PFSK-1 (cell line): ENCODE measurements around the gene LUM.

Source experiments
- POLR2AphosphoS5 ChIP-seq: IDR thresholded peaks from 2 replicates; pipeline ENCODE4 v1.6.1; 2012; ENCODE audit warnings: low read depth, mild to moderate bottlenecking, control low read depth, low read length, moderate library complexity
- TAF1 ChIP-seq: IDR thresholded peaks from 2 replicates; pipeline ENCODE4 v1.6.1; 2012; ENCODE audit warnings: low read length, control low read depth, borderline replicate concordance; ENCODE audit not compliant: insufficient read depth

DNA sequence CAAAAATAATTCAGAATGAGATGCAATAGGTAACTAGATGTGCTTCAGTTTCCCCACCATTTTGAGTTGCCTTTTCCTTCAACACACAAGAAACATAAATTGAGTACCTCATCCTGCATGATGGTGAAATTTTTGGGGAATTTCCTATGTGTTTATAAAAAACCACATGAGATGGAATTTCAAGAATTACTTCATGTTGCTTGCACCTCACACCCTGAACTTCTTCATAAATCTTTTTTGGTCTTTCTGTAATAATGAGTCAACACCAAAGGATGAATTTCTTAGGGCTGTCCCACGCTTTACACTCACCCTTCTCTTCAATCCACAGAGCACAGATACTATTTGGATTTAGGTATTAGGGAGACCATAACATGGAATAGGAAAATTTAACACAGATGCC, 22.6 kb upstream of the LUM start:
- no peak for TF ChIP-seq TAF1
- no peak for TF ChIP-seq POLR2AphosphoS5
